ENCODE measurements around the gene F2. TPM values are rescaled to one million over a fixed set of nuclear protein-coding genes. Genes with fewer than 3 reads are reported as not detected.

Gene F2
- total RNA-seq, 1 donor from 2014 or later = 0.19 TPM

GRCh38 chr11:46673713-46674462 lies 45.1 kb upstream of the F2 start:
- Mint-ChIP-seq H3K4me3 (ENCODE audit: unreplicated experiment) (no peak overlapping the region), H3K27ac (ENCODE audit: unreplicated experiment) (peak overlapping the region; percentile 70), H3K36me3 (ENCODE audit: unreplicated experiment) (peaks cover 28% of the 10 kb centered on the region), H3K4me1 (ENCODE audit: unreplicated experiment) (peaks cover 15% of the 10 kb centered on the region), H3K9me3 (ENCODE audit: unreplicated experiment) (no peaks in the 10 kb centered on the region), H3K27me3 (ENCODE audit: unreplicated experiment) (no peaks in the 10 kb centered on the region)
- TF ChIP-seq CTCF (IDR thresholded peaks at IDR 0.05) = no peak
- no peak for DNase-seq (ENCODE audit: extremely low spot score, unreplicated experiment)

GRCh38 chr11:46674463-46675287 lies 44.3 kb upstream of the F2 start:
- peaks cover 15% of the 10 kb centered on the region for H3K4me1 Mint-ChIP-seq (ENCODE audit: unreplicated experiment)
- peak overlapping the region; percentile 70 for H3K27ac Mint-ChIP-seq (ENCODE audit: unreplicated experiment)
- H3K9me3 Mint-ChIP-seq (ENCODE audit: unreplicated experiment) = no peaks in the 10 kb centered on the region
- H3K4me3 Mint-ChIP-seq (ENCODE audit: unreplicated experiment) = no peak overlapping the region
- H3K36me3 Mint-ChIP-seq (ENCODE audit: unreplicated experiment) = peaks cover 24% of the 10 kb centered on the region
- no peak for DNase-seq (ENCODE audit: extremely low spot score, unreplicated experiment)
- no peak for TF ChIP-seq CTCF (IDR thresholded peaks at IDR 0.05)
- H3K27me3 Mint-ChIP-seq (ENCODE audit: unreplicated experiment) = no peaks in the 10 kb centered on the region

- Mint-ChIP-seq H3K27ac (ENCODE audit: unreplicated experiment) (peak overlapping the region; percentile 70), H3K9me3 (ENCODE audit: unreplicated experiment) (no peaks in the 10 kb centered on the region), H3K4me3 (ENCODE audit: unreplicated experiment) (no peak overlapping the region), H3K36me3 (ENCODE audit: unreplicated experiment) (peaks cover 21% of the 10 kb centered on the region), H3K27me3 (ENCODE audit: unreplicated experiment) (no peaks in the 10 kb centered on the region), H3K4me1 (ENCODE audit: unreplicated experiment) (peaks cover 15% of the 10 kb centered on the region)
- no peak for DNase-seq (ENCODE audit: extremely low spot score, unreplicated experiment)
- TF ChIP-seq CTCF (IDR thresholded peaks at IDR 0.05) = no peak
These were observed 43.6 kb upstream of the F2 start for GRCh38 chr11:46675288-46675851.

GRCh38 chr11:46675949-46676348 lies 43.1 kb upstream of the F2 start:
- Mint-ChIP-seq H3K4me1 (ENCODE audit: unreplicated experiment) (peaks cover 15% of the 10 kb centered on the region), H3K27me3 (ENCODE audit: unreplicated experiment) (no peaks in the 10 kb centered on the region), H3K4me3 (ENCODE audit: unreplicated experiment) (no peak overlapping the region), H3K36me3 (ENCODE audit: unreplicated experiment) (peaks cover 24% of the 10 kb centered on the region), H3K27ac (ENCODE audit: unreplicated experiment) (peak overlapping the region; percentile 70), H3K9me3 (ENCODE audit: unreplicated experiment) (no peaks in the 10 kb centered on the region)
- no peak for TF ChIP-seq CTCF (IDR thresholded peaks at IDR 0.05)
- no peak for DNase-seq (ENCODE audit: extremely low spot score, unreplicated experiment)

All from osteocyte (in vitro differentiated cells).